Measurements from ENCODE around the gene EEFSEC.

Gene EEFSEC

DNA sequence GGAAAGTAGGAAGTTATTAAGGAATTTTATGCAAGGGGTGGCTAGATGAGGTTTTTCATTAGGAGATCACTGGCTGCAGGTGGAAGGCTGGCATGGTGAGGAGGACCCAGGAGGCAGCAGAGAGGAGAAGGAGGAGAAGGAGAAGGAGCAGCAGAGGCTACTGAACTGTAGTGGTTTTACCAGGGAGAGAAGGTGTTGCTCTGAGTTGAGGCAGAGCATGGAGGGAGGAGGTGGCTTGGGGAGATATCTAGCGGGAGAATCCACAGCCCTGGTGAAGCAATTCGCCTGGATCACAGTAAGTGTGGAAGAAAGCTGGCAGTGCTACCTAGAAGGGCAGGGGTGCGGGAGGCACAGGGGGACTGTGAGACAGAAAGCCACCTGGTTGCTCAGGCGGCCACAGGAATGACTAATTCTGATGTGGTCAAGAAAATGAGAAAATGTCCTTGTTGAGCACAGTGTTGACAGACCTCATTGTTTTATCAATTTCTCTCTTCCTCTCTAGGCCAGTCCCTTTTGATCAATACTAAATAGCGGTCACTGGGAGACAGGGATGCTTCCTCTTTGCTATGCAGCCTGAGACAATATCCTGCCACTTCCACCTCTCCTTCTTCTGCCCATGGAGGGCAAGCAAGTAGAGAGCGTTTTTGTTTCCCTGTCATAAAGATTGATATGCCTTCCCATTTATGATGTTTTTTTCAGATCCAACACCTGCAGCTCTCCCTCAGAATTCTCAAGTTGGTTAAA, 94.6 kb downstream of the EEFSEC start:
- no peak for DNase-seq

GRCh38 chr3:128252083-128252482, 98.8 kb downstream of the EEFSEC start:
- DNase-seq: no peak

GRCh38 chr3:128253150-128253549, 99.9 kb downstream of the EEFSEC start:
- DNase-seq: no peak

- no peak for DNase-seq
Measured at GRCh38 chr3:128254066-128254590, 100.8 kb downstream of the EEFSEC start.

GRCh38 chr3:128254967-128255366, 101.7 kb downstream of the EEFSEC start:
- DNase-seq: no peak

GRCh38 chr3:128256131-128256530, 102.8 kb downstream of the EEFSEC start:
- no peak for DNase-seq

DNA sequence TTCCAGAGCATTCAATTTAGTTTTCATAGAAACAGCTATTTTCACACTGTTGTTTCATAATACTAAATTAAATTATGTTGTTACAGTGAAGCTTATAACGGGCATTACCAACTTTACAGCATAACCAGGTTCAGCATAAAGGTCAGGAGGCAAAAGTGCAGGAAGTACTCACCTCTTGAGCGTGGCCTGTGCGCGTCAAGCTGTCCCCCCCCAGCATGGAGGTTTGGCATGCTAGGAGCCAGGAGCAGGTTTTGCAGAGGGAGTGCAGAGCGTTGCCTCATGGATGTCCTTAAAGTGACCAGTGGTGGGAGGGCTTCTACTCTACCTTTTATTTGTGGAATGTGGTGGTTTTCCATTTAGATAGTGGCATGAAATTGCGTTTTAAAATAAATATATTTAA, 104.4 kb downstream of the EEFSEC start:
- no peak for DNase-seq

DNA sequence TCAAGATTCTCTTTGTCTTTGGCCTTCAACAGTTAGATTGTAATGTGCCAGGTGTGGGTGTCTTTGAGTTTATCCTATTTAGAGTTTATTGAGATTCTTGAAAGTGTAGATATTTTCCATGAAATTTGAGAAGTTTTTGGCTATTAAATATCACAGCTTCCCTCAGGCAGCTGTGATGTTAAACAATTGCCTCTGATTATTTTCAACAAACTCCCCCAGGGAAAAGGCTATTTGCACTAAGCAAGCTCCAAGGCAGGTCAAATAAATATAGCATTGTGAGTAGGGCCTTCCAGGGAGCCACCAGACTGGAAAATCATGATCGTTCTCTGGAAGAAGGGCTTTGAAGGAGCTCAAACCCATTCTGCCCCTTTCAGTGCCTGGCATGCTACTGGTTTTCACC, 107.0 kb downstream of the EEFSEC start:
- DNase-seq: no peak

DNA sequence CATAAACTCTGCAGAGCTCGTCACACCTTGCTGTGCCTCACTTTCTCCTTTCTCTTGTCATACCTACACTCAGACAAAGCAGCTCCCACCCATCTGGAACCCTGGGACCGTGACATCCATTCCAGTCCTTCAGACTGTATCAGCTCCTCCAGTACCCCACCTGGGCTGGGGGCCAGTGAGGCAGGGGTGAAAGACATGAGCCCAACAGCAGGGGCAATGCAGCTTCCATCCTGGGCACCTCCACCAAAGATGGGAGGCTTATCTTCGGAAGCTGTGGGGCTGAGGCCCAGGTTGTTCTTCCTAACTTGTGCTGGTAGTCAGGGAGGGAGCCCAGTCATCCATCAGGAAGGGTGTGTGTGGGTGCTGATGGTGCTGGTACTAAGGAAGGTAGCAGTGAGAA, 109.2 kb downstream of the EEFSEC start:
- no peak for DNase-seq

GRCh38 chr3:128263118-128263517, 109.8 kb downstream of the EEFSEC start:
- no peak for DNase-seq

- DNase-seq: no peak
Measured at GRCh38 chr3:128263946-128264345, 110.7 kb downstream of the EEFSEC start.

DNA sequence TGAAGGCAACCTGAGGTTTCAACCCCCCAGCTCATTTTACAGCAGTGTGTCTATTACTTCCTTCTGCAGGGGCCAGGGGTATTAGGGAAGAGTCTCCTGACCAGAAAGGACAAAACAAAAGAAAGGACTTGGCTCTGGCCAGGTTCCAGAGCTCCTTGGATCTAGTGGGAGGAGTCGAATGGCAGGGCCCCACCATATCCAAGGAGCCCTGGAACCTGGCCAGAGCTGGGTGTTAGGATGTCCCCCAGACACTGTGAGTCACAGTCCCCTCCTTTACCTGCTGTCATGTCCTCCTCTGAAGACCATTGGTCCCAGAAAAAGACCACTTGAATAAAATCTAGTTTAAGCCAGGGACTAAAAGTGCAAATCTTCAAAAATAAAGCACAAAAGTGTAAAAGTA, 113.2 kb downstream of the EEFSEC start:
- no peak for DNase-seq

GRCh38 chr3:128267541-128267940, 114.3 kb downstream of the EEFSEC start:
- DNase-seq: no peak

GRCh38 chr3:128269006-128269775, 115.9 kb downstream of the EEFSEC start:
- DNase-seq: no peak

DNA sequence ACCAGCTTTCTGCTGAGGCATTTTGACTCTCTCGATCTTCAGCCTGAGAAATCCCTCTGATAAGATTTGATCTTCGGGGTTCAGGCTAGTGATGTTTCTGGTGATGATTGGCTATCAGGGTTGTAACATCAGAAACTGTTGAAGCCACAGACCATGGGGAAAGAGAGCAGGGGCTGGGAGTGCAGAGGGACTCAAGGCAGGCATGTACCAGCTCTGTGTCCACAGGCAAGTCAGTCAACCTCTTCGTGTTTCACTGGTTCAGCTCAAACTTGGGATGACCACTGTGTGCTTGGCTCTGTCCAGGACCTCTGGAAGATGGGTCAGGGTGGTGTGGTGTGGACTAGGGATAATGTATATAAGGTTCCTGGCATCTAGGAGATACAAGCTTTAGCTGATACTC, 116.5 kb downstream of the EEFSEC start:
- DNase-seq: no peak

DNA sequence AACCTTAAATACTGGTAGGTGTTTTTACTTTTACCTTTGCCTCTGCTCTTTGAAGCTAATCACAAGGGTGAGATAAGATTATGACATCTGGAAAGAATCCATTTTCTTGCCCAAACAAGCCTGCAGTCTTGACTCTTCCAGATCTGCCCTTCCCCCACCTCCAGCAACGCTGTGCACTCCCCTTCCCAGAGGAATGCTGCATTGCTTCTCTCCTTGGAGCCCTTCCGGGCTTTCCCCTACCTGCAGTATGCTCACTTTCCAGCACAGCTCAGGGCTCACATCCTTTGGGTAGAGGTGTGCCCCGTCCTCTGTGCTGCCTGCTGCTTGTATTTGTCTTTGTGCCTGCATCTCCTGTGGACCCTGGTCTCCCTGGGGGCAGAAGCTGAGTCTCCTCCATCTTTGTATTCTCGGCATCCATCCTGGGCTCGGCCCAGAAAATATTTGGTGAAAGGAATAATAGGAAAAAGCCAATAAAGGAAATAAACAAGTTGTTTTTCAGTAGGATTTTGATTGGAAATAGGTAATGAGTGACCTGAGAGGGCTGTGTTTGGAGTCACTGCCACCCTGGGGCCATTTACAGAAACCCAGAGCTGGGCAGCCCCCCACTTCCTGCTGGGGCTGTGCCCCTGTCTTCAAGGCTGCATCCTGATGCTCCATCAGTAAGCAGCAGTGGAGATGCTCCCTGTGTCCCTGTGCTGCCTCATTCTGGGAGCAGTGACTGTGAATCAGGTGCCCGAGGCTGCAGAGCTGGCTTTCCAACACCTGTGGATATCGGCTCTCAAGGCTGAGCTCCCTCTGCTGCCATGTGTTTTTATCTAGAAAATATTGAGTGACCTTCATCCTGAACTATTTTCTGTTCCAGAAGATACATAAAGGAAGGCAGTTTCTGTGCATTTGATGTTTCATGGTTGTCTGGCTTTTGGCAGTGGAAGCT, 117.5 kb downstream of the EEFSEC start:
- DNase-seq: no peak

GRCh38 chr3:128271536-128272332, 118.5 kb downstream of the EEFSEC start:
- no peak for DNase-seq

GRCh38 chr3:128273109-128273840, 120.0 kb downstream of the EEFSEC start:
- DNase-seq: no peak

DNA sequence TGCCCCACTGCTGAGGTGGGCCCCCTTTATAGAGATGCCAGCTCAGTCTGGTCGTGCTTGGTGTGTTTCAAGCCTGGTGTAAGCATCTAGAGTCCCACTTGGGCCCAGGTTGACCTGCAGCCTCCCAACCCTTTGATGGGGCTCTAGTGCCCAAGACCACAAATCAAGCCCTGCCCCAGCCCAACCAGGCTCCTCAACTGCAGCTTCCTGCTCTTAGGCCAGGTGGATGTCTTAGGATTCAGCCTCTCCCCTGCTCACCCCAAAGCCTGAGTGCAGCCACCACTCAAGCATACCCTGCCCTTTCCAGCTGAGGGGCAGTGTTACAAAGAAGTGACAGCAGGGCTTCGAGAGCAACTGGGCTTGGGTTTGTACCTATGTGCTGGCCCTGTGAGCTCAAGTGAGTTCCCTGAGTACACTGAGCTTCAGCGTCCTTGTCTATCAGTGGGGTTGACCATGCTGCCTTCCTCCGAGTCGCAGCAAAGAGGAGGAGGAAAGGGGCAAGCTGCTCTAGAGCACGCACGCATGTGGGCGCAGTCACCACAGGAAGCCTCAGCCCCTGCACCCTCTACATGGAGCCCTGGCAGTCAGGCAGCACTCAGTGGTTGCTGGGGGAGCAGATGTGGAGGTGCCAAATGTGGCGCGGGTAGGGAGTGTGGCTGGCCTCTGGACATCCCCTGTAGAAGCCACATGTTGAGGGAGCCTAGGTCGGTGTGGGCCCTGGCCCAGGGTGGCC, 120.7 kb downstream of the EEFSEC start:
- DNase-seq: no peak

DNA sequence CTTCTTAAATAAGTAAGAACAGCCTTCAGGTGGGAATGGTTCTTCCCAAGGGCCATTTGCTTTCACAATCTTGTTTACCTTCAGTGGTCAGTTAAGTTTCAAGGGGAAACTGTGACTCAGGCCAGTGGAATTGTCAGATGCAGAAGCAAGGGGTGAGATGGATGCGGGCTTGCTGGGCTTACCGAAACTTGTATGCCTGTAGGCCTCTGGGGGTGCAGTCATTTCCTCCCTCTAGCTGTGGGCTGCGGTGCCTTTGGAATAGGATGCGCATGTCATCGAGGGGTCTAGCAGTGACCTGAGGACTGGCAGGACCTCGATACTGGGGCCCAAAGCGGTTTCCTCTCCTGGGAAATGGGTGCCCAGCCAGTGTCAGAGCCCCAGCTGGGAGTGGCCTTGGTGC, 121.6 kb downstream of the EEFSEC start:
- DNase-seq: no peak

All from left hindlimb (tissue), 1 donor.